ENCODE results near the gene DAB2. TPM values are rescaled to one million over a fixed set of nuclear protein-coding genes. Genes with fewer than 3 reads are reported as not detected.

Gene DAB2
- total RNA-seq, 3 donors from 2014 or later: 112 to 240 (median 119) TPM

- Histone ChIP-seq H3K9me3 (no peaks in the 10 kb centered on the region), H3K4me1 (no peaks in the 10 kb centered on the region), H3K36me3 (no peaks in the 10 kb centered on the region), H3K27me3 (no peaks in the 10 kb centered on the region), H3K4me3 (no peak overlapping the region), H3K27ac (no peak overlapping the region)
- intact Hi-C loops (cut with DNase I; ENCODE audit: low total_unique reads): loop anchor here (5.0 kb wide), 1 partner anchor 713 kb away; no protein-coding TSS in a partner anchor
- DNase-seq (ENCODE audit: low spot score in 2 of 2): no peak
- TF ChIP-seq CTCF (IDR thresholded peaks at IDR 0.05) (no peak), POLR2A (IDR thresholded peaks at IDR 0.05) (no peak), POLR2AphosphoS5 (IDR thresholded peaks at IDR 0.05) (no peak)
Measured at GRCh38 chr5:39464088-39464487, 39.3 kb upstream of the DAB2 start.

- no peak overlapping the region for H3K4me3 ChIP-seq
- H3K9me3 ChIP-seq: no peaks in the 10 kb centered on the region
- no peaks in the 10 kb centered on the region for H3K4me1 ChIP-seq
- H3K36me3 ChIP-seq: no peaks in the 10 kb centered on the region
- no peak for DNase-seq (ENCODE audit: low spot score in 2 of 2)
- H3K27me3 ChIP-seq: no peaks in the 10 kb centered on the region
- no peak for TF ChIP-seq CTCF (IDR thresholded peaks at IDR 0.05)
- TF ChIP-seq POLR2A (IDR thresholded peaks at IDR 0.05): no peak
- no peak for TF ChIP-seq POLR2AphosphoS5 (IDR thresholded peaks at IDR 0.05)
- no peak overlapping the region for H3K27ac ChIP-seq
- intact Hi-C loops (cut with DNase I; ENCODE audit: low total_unique reads): loop anchor here (5.0 kb wide), 1 partner anchor 715 kb away; no protein-coding TSS in a partner anchor
Measured at GRCh38 chr5:39462211-39462610, 37.4 kb upstream of the DAB2 start.

GRCh38 chr5:39461007-39461682 lies 36.4 kb upstream of the DAB2 start:
- DNase-seq (ENCODE audit: low spot score in 2 of 2): no peak
- Histone ChIP-seq H3K4me3 (no peak overlapping the region), H3K9me3 (no peaks in the 10 kb centered on the region), H3K27me3 (no peaks in the 10 kb centered on the region), H3K27ac (no peak overlapping the region), H3K4me1 (no peaks in the 10 kb centered on the region), H3K36me3 (no peaks in the 10 kb centered on the region)
- TF ChIP-seq CTCF (IDR thresholded peaks at IDR 0.05) (no peak), POLR2AphosphoS5 (IDR thresholded peaks at IDR 0.05) (no peak), POLR2A (IDR thresholded peaks at IDR 0.05) (no peak)
- intact Hi-C loops (cut with DNase I; ENCODE audit: low total_unique reads): loop anchor here (5.0 kb wide), 1 partner anchor 716 kb away; no protein-coding TSS in a partner anchor

GRCh38 chr5:39459907-39460306 lies 35.1 kb upstream of the DAB2 start:
- H3K9me3 ChIP-seq: no peaks in the 10 kb centered on the region
- intact Hi-C loops (cut with DNase I; ENCODE audit: low total_unique reads): loop anchor here (5.0 kb wide), 1 partner anchor 717 kb away; no protein-coding TSS in a partner anchor
- H3K27me3 ChIP-seq: no peaks in the 10 kb centered on the region
- no peaks in the 10 kb centered on the region for H3K36me3 ChIP-seq
- H3K4me3 ChIP-seq: no peak overlapping the region
- no peaks in the 10 kb centered on the region for H3K4me1 ChIP-seq
- no peak overlapping the region for H3K27ac ChIP-seq
- DNase-seq (ENCODE audit: low spot score in 2 of 2): no peak
- no peak for TF ChIP-seq CTCF (IDR thresholded peaks at IDR 0.05)
- TF ChIP-seq POLR2AphosphoS5 (IDR thresholded peaks at IDR 0.05): no peak
- no peak for TF ChIP-seq POLR2A (IDR thresholded peaks at IDR 0.05)

- no peak overlapping the region for H3K4me3 ChIP-seq
- no peak for DNase-seq (ENCODE audit: low spot score in 2 of 2)
- TF ChIP-seq POLR2AphosphoS5 (IDR thresholded peaks at IDR 0.05) (no peak), POLR2A (IDR thresholded peaks at IDR 0.05) (no peak), CTCF (IDR thresholded peaks at IDR 0.05) (no peak)
- H3K4me1 ChIP-seq: no peaks in the 10 kb centered on the region
- no peaks in the 10 kb centered on the region for H3K9me3 ChIP-seq
- H3K27me3 ChIP-seq: no peaks in the 10 kb centered on the region
- intact Hi-C loops (cut with DNase I; ENCODE audit: low total_unique reads): no loop called here
- H3K36me3 ChIP-seq: no peaks in the 10 kb centered on the region
- H3K27ac ChIP-seq: no peak overlapping the region
Measured at GRCh38 chr5:39459071-39459470, 34.3 kb upstream of the DAB2 start.

Data from breast epithelium (tissue), 4 donors.